OCI-M2 (cell line): ENCODE results near the gene DMD.

Source experiments
- DNase-seq: peaks from one replicate; lab custom pipeline; 2025; ENCODE audit not compliant: unreplicated experiment; lab: John Stamatoyannopoulos, UW

The DMD gene

GRCh38 chrX:31894152-31894551 is 1317.2 kb downstream of the DMD start:
- no peak for DNase-seq

GRCh38 chrX:31893525-31893924 is 1317.8 kb downstream of the DMD start:
- DNase-seq = no peak

- no peak for DNase-seq
These were observed 1322.3 kb downstream of the DMD start for GRCh38 chrX:31889088-31889487.

GRCh38 chrX:31884535-31884934 is 1326.8 kb downstream of the DMD start:
- DNase-seq = no peak

GRCh38 chrX:31872007-31872406 is 1339.3 kb downstream of the DMD start:
- DNase-seq = no peak

- no peak for DNase-seq
These were observed 1341.1 kb downstream of the DMD start for GRCh38 chrX:31870267-31870666.

GRCh38 chrX:31860686-31861085 is 1350.7 kb downstream of the DMD start:
- no peak for DNase-seq

- DNase-seq = no peak
These were observed 1352.4 kb downstream of the DMD start for GRCh38 chrX:31858915-31859314.

GRCh38 chrX:31854716-31855115 is 1356.6 kb downstream of the DMD start:
- DNase-seq = no peak

- DNase-seq = no peak
These were observed 1359.6 kb downstream of the DMD start for GRCh38 chrX:31851761-31852160.

GRCh38 chrX:31847773-31848172 is 1363.6 kb downstream of the DMD start:
- DNase-seq = no peak

GRCh38 chrX:31845003-31845402 is 1366.3 kb downstream of the DMD start:
- DNase-seq = no peak

- DNase-seq = no peak
These were observed 1372.7 kb downstream of the DMD start for GRCh38 chrX:31838617-31839016.

GRCh38 chrX:31837445-31838049 is 1373.8 kb downstream of the DMD start:
- no peak for DNase-seq

GRCh38 chrX:31836479-31836878 is 1374.9 kb downstream of the DMD start:
- DNase-seq = no peak

GRCh38 chrX:31832263-31832662 is 1379.1 kb downstream of the DMD start:
- DNase-seq = no peak

- no peak for DNase-seq
These were observed 1390.7 kb downstream of the DMD start for GRCh38 chrX:31820430-31821210.

- DNase-seq = no peak
These were observed 1391.9 kb downstream of the DMD start for GRCh38 chrX:31819455-31819854.

GRCh38 chrX:31811106-31811505 is 1400.2 kb downstream of the DMD start:
- DNase-seq = no peak

GRCh38 chrX:31808357-31808756 is 1403.0 kb downstream of the DMD start:
- DNase-seq = no peak

GRCh38 chrX:31807165-31807564 is 1404.2 kb downstream of the DMD start:
- no peak for DNase-seq

GRCh38 chrX:31805781-31806180 is 1405.6 kb downstream of the DMD start:
- DNase-seq = no peak

GRCh38 chrX:31800219-31800618 is 1411.1 kb downstream of the DMD start:
- no peak for DNase-seq
